ENCODE data around the gene UBL4A. TPM values are rescaled to one million over a fixed set of nuclear protein-coding genes. Genes with fewer than 3 reads are reported as not detected.

The UBL4A gene
- total RNA-seq, 3 donors from 2014 or later: 36.2 to 40.1 (median 38.3) TPM

- no peak overlapping the region for H3K4me3 ChIP-seq
- no peaks in the 10 kb centered on the region for H3K4me1 ChIP-seq
- DNase-seq (ENCODE audit: low spot score in 2 of 2): no peak
- H3K27ac ChIP-seq: no peak overlapping the region
- H3K27me3 ChIP-seq: peaks cover 0 to 19% of the 10 kb centered on the region in 2 donors
- intact Hi-C loops (cut with DNase I; ENCODE audit: low total_unique reads): no loop called here
- H3K9me3 ChIP-seq: no peaks in the 10 kb centered on the region
- TF ChIP-seq POLR2AphosphoS5 (IDR thresholded peaks at IDR 0.05) (no peak), POLR2A (IDR thresholded peaks at IDR 0.05) (no peak)
- TF ChIP-seq, protein P1, sequence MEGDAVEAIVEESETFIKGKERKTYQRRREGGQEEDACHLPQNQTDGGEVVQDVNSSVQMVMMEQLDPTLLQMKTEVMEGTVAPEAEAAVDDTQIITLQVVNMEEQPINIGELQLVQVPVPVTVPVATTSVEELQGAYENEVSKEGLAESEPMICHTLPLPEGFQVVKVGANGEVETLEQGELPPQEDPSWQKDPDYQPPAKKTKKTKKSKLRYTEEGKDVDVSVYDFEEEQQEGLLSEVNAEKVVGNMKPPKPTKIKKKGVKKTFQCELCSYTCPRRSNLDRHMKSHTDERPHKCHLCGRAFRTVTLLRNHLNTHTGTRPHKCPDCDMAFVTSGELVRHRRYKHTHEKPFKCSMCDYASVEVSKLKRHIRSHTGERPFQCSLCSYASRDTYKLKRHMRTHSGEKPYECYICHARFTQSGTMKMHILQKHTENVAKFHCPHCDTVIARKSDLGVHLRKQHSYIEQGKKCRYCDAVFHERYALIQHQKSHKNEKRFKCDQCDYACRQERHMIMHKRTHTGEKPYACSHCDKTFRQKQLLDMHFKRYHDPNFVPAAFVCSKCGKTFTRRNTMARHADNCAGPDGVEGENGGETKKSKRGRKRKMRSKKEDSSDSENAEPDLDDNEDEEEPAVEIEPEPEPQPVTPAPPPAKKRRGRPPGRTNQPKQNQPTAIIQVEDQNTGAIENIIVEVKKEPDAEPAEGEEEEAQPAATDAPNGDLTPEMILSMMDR (IDR thresholded peaks at IDR 0.05): no peak
- no peaks in the 10 kb centered on the region for H3K36me3 ChIP-seq
Measured at GRCh38 chrX:154471839-154472684, 14.4 kb downstream of the UBL4A start.

GRCh38 chrX:154470914-154471568, 15.4 kb downstream of the UBL4A start:
- Histone ChIP-seq H3K4me3 (no peak overlapping the region), H3K27ac (no peak overlapping the region), H3K9me3 (no peaks in the 10 kb centered on the region), H3K36me3 (no peaks in the 10 kb centered on the region), H3K4me1 (no peaks in the 10 kb centered on the region), H3K27me3 (peaks cover 0 to 22% of the 10 kb centered on the region in 2 donors)
- no peak for DNase-seq (ENCODE audit: low spot score in 2 of 2)
- intact Hi-C loops (cut with DNase I; ENCODE audit: low total_unique reads): no loop called here
- TF ChIP-seq, protein P1 (IDR thresholded peaks at IDR 0.05): no peak
- TF ChIP-seq POLR2AphosphoS5 (IDR thresholded peaks at IDR 0.05) (no peak), POLR2A (IDR thresholded peaks at IDR 0.05) (no peak)

DNA sequence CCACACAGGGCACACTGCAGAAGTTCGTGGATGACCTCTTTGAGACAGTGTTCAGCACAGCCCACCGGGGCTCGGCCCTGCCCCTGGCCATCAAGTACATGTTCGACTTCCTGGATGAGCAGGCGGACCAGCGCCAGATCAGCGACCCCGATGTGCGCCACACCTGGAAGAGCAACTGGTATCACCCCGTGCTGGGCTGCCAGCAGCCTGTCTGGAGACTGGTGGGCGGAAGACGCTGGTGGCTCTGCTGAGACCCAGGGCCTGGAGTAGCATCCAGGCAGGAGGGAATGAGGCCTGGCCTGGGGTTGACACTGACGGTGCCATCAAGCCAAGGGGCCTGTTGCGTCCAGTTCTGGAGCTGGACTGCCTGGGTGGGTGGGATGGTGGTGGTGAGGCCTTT, 16.0 kb downstream of the UBL4A start:
- DNase-seq (ENCODE audit: low spot score in 2 of 2): no peak
- Histone ChIP-seq H3K4me1 (no peaks in the 10 kb centered on the region), H3K4me3 (no peak overlapping the region), H3K36me3 (no peaks in the 10 kb centered on the region), H3K9me3 (no peaks in the 10 kb centered on the region), H3K27me3 (peaks cover 0 to 24% of the 10 kb centered on the region in 2 donors), H3K27ac (no peak overlapping the region)
- intact Hi-C loops (cut with DNase I; ENCODE audit: low total_unique reads): no loop called here
- TF ChIP-seq POLR2AphosphoS5 (IDR thresholded peaks at IDR 0.05) (no peak), POLR2A (IDR thresholded peaks at IDR 0.05) (no peak)
- TF ChIP-seq, protein P1 (IDR thresholded peaks at IDR 0.05): no peak

DNA sequence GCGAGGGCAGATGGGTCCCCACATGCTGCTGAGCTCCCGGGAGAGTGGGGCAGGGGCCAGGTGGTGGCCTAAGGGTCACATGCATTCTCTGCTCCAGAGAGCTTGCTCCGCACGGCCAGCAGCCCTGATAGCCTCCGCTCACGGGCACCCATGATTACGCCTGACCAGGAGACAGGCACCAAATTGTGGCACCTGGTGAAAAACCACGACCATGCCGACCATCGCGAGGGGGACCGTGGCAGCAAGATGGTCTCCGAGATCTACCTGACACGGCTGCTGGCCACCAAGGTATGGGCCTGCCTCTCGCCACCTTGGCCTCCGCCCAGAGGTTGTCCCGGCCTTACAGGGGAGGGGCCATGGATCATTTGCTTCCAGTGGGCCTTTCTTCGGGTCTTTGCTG, 16.5 kb downstream of the UBL4A start:
- no peak for DNase-seq (ENCODE audit: low spot score in 2 of 2)
- H3K36me3 ChIP-seq: no peaks in the 10 kb centered on the region
- peaks cover 0 to 27% of the 10 kb centered on the region in 2 donors for H3K27me3 ChIP-seq
- H3K4me3 ChIP-seq: no peak overlapping the region
- TF ChIP-seq POLR2AphosphoS5 (IDR thresholded peaks at IDR 0.05) (no peak), POLR2A (IDR thresholded peaks at IDR 0.05) (no peak)
- TF ChIP-seq, protein P1 (IDR thresholded peaks at IDR 0.05): no peak
- intact Hi-C loops (cut with DNase I; ENCODE audit: low total_unique reads): no loop called here
- no peak overlapping the region for H3K27ac ChIP-seq
- H3K4me1 ChIP-seq: no peaks in the 10 kb centered on the region
- peaks cover 0 to 1% of the 10 kb centered on the region in 2 donors for H3K9me3 ChIP-seq

DNA sequence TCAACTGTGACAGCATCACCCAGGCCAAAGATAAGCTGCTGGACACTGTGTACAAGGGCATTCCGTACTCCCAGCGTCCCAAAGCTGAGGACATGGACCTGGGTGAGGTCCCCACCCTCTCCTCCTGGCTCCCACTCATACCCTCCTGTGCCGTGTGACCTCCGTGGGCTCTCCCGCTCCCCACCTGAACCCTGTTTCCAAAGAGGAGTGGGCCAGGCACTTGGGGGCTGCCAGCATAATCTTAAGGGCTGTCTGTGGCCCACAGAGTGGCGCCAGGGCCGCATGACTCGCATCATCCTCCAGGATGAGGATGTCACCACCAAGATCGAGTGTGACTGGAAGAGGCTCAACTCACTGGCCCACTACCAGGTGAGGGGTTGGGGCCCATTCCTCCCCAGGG, 17.3 kb downstream of the UBL4A start:
- TF ChIP-seq POLR2AphosphoS5 (IDR thresholded peaks at IDR 0.05) (no peak), POLR2A (IDR thresholded peaks at IDR 0.05) (no peak)
- TF ChIP-seq, protein P1 (IDR thresholded peaks at IDR 0.05): no peak
- Histone ChIP-seq H3K27ac (no peak overlapping the region), H3K36me3 (no peaks in the 10 kb centered on the region), H3K4me1 (no peaks in the 10 kb centered on the region), H3K27me3 (peaks cover 0 to 32% of the 10 kb centered on the region in 2 donors), H3K9me3 (peaks cover 0 to 3% of the 10 kb centered on the region in 2 donors), H3K4me3 (no peak overlapping the region)
- DNase-seq (ENCODE audit: low spot score in 2 of 2): no peak
- intact Hi-C loops (cut with DNase I; ENCODE audit: low total_unique reads): no loop called here

All from breast epithelium (tissue), 4 donors.